ENCODE data around the gene STPG2. TPM values are rescaled to one million over a fixed set of nuclear protein-coding genes. Genes with fewer than 3 reads are reported as not detected.

Gene STPG2
- total and polyA plus RNA-seq, 2 donors (not counting 1 experiment from before 2014, with no cell fraction given) = 0.13 to 0.49 TPM

DNA sequence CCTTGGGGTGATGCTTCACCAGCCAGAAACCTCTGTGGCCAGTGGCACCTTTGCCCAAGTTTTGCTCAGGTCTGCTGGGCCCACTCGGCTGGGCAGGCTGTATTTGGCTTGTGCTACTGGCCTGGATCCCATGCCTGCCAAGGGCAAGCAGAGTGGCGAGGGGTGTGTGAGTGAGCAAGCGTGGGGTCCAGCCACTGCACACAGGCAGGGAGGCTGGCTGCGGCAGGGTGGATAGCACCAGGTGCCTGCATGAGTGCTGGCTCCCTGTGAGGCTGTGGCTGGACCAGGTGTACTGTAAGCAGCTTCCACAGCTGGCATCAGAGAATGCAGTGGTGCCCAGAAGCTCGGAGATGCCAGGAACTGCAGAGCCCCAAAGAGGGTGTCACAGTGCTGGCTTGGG, 478.5 kb downstream of the STPG2 start:
- Mint-ChIP-seq H3K4me3 (no peak overlapping the region), H3K27ac (no peak overlapping the region), H3K9me3 (ENCODE audit: insufficient read depth) (no peaks in the 10 kb centered on the region), H3K4me1 (no peaks in the 10 kb centered on the region), H3K27me3 (no peaks in the 10 kb centered on the region)
- ATAC-seq (ENCODE audit: low read depth) (no peak), DNase-seq (no peak)
- Histone ChIP-seq H3K4me2 (replicated peaks; ENCODE audit: low read depth, low read length, poor library complexity, severe bottlenecking) (no peak overlapping the region), H4K20me1 (ENCODE audit: control insufficient read depth, insufficient read depth, low read length, poor library complexity, severe bottlenecking) (no peaks in the 10 kb centered on the region), H3K4me1 (ENCODE audit: control insufficient read depth in 2 of 2, insufficient read depth in 2 of 2, low read length in 2 of 2) (no peaks in the 10 kb centered on the region), H3K27ac (ENCODE audit: low read length in 2 of 2) (no peak overlapping the region), H3K9me3 (ENCODE audit: control extremely low read depth in 1 of 3, control insufficient read depth in 2 of 3, insufficient read depth in 1 of 3, low read length in 2 of 3) (peaks cover 0 to 17% (median 0%) of the 10 kb centered on the region in 3 donors), H3K9ac (ENCODE audit: low read length) (no peak overlapping the region), H2AFZ (ENCODE audit: insufficient read depth, low read depth, low read length, poor library complexity, severe bottlenecking) (no peak overlapping the region), H3K27me3 (replicated peaks in 1 of 4; ENCODE audit: control extremely low read depth in 1 of 4, control insufficient read depth in 3 of 4, insufficient read depth in 4 of 4, low read length in 3 of 4) (no peaks in the 10 kb centered on the region), H3K79me2 (ENCODE audit: control insufficient read depth, insufficient read depth, low read length) (no peaks in the 10 kb centered on the region), H3K4me3 (ENCODE audit: control extremely low read depth in 1 of 5, extremely low read depth in 1 of 5, insufficient read depth in 1 of 5, low read depth in 2 of 5, low read length in 4 of 5) (no peak overlapping the region), H3K36me3 (replicated peaks in 1 of 2; ENCODE audit: control extremely low read depth in 1 of 2, control insufficient read depth in 1 of 2, extremely low read depth in 1 of 2, insufficient read depth in 2 of 2, low read length in 1 of 2) (no peaks in the 10 kb centered on the region)
- WGBS (ENCODE audit: insufficient coverage) = 90% methylated on average over 5 of the region's 5 CpGs
- TF ChIP-seq, protein P1, sequence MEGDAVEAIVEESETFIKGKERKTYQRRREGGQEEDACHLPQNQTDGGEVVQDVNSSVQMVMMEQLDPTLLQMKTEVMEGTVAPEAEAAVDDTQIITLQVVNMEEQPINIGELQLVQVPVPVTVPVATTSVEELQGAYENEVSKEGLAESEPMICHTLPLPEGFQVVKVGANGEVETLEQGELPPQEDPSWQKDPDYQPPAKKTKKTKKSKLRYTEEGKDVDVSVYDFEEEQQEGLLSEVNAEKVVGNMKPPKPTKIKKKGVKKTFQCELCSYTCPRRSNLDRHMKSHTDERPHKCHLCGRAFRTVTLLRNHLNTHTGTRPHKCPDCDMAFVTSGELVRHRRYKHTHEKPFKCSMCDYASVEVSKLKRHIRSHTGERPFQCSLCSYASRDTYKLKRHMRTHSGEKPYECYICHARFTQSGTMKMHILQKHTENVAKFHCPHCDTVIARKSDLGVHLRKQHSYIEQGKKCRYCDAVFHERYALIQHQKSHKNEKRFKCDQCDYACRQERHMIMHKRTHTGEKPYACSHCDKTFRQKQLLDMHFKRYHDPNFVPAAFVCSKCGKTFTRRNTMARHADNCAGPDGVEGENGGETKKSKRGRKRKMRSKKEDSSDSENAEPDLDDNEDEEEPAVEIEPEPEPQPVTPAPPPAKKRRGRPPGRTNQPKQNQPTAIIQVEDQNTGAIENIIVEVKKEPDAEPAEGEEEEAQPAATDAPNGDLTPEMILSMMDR (IDR thresholded peaks at IDR 0.05) = no peak
- TF ChIP-seq EZH2 (IDR thresholded peaks at IDR 0.05; ENCODE audit: borderline replicate concordance, insufficient read depth, low read depth, low read length, poor library complexity, severe bottlenecking) = no peak
- CTCF ChIA-PET = no interaction called here
- POLR2A ChIA-PET = no interaction called here
- intact Hi-C loops (cut with micrococcal nuclease) = no loop called here

GRCh38 chr4:97662133-97662532, 481.1 kb downstream of the STPG2 start:
- DNase-seq (no peak), ATAC-seq (ENCODE audit: low read depth) (no peak)
- Histone ChIP-seq H3K9me3 (ENCODE audit: control extremely low read depth in 1 of 3, control insufficient read depth in 2 of 3, insufficient read depth in 1 of 3, low read length in 2 of 3) (peaks cover 0 to 17% (median 0%) of the 10 kb centered on the region in 3 donors), H3K27me3 (replicated peaks in 1 of 4; ENCODE audit: control extremely low read depth in 1 of 4, control insufficient read depth in 3 of 4, insufficient read depth in 4 of 4, low read length in 3 of 4) (no peaks in the 10 kb centered on the region), H3K79me2 (ENCODE audit: control insufficient read depth, insufficient read depth, low read length) (no peaks in the 10 kb centered on the region), H3K36me3 (replicated peaks in 1 of 2; ENCODE audit: control extremely low read depth in 1 of 2, control insufficient read depth in 1 of 2, extremely low read depth in 1 of 2, insufficient read depth in 2 of 2, low read length in 1 of 2) (no peaks in the 10 kb centered on the region), H3K4me3 (ENCODE audit: control extremely low read depth in 1 of 5, extremely low read depth in 1 of 5, insufficient read depth in 1 of 5, low read depth in 2 of 5, low read length in 4 of 5) (no peak overlapping the region), H3K4me1 (ENCODE audit: control insufficient read depth in 2 of 2, insufficient read depth in 2 of 2, low read length in 2 of 2) (no peaks in the 10 kb centered on the region), H4K20me1 (ENCODE audit: control insufficient read depth, insufficient read depth, low read length, poor library complexity, severe bottlenecking) (no peaks in the 10 kb centered on the region), H2AFZ (ENCODE audit: insufficient read depth, low read depth, low read length, poor library complexity, severe bottlenecking) (no peak overlapping the region), H3K27ac (ENCODE audit: low read length in 2 of 2) (no peak overlapping the region), H3K4me2 (replicated peaks; ENCODE audit: low read depth, low read length, poor library complexity, severe bottlenecking) (no peak overlapping the region), H3K9ac (ENCODE audit: low read length) (no peak overlapping the region)
- no peaks in the 10 kb centered on the region for H3K4me1 Mint-ChIP-seq
- TF ChIP-seq, protein P1 (IDR thresholded peaks at IDR 0.05) = no peak
- TF ChIP-seq EZH2 (IDR thresholded peaks at IDR 0.05; ENCODE audit: borderline replicate concordance, insufficient read depth, low read depth, low read length, poor library complexity, severe bottlenecking) = no peak
- no peak overlapping the region for H3K4me3 Mint-ChIP-seq
- ChIA-PET CTCF (no interaction called here), POLR2A (no interaction called here)
- intact Hi-C loops (cut with micrococcal nuclease) = no loop called here
- no peak overlapping the region for H3K27ac Mint-ChIP-seq
- no CpG with 5 or more reads among the region's 2 CpGs for WGBS (ENCODE audit: insufficient coverage)
- H3K9me3 Mint-ChIP-seq (ENCODE audit: insufficient read depth) = no peaks in the 10 kb centered on the region
- H3K27me3 Mint-ChIP-seq = no peaks in the 10 kb centered on the region

Measured in B cell (primary cell).